Stomach (tissue), 19 donors: Measurements from ENCODE around the gene GPC2. TPM values are rescaled to one million over a fixed set of nuclear protein-coding genes. Genes with fewer than 3 reads are reported as not detected.
"Not testable (repeated sequence)": the region's sequence is repeated elsewhere in the genome, so short reads cannot be mapped to it uniquely, and the experiment has no call there.

Experiments used
- DNase-seq, 2 donors: peaks; one replicate each; pipeline versions ENCODE4 v3.0.0 to v3.0.0-alpha.2; 2013 to 2019
- H3K27ac ChIP-seq, 5 donors: fragments of 200-600 bp in 4 of 5; sonication (generic) in 4 of 5; one replicate each; pipeline ENCODE4 v1.5.1; 2013 to 2019; ENCODE audit warnings: mild to moderate bottlenecking in 1 of 5, moderate library complexity in 1 of 5
- H3K27me3 ChIP-seq, 3 donors: fragments of 200-600 bp; sonication (generic); one replicate each; pipeline ENCODE4 v1.5.1; 2017 to 2019; ENCODE audit warnings: mixed run types in 1 of 3
- H3K36me3 ChIP-seq, 4 donors: fragments of 200-600 bp; sonication (generic); 1 replicate in 3 of 4; 2 replicates in 1 of 4; pipeline ENCODE4 v1.5.1; 2016 to 2019
- H3K4me1 ChIP-seq, 4 donors: fragments of 200-600 bp; sonication (generic); one replicate each; pipeline ENCODE4 v1.5.1; 2016 to 2019
- H3K4me3 ChIP-seq, 4 donors: fragments of 200-600 bp; sonication (generic) in 3 of 4; one replicate each; pipeline ENCODE4 v1.5.1; 2016 to 2019; ENCODE audit warnings: mild to moderate bottlenecking in 1 of 4
- H3K9me3 ChIP-seq, 4 donors: fragments of 200-600 bp; sonication (generic); one replicate each; pipeline ENCODE4 v1.5.1; 2016 to 2019
- CTCF ChIP-seq, 7 experiments: fragments of 450-650 bp in 4 of 7; fragments of 200-600 bp in 3 of 7; sonication (generic) in 3 of 7; IDR thresholded peaks; one replicate each; pipeline ENCODE4 v1.5.1; 2016 to 2019; ENCODE audit warnings: antibody characterized with exemption in 7 of 7, control low read depth in 2 of 7, mild to moderate bottlenecking in 1 of 7
- EP300 ChIP-seq: sonication (generic); formaldehyde crosslinking; IDR thresholded peaks from one replicate; pipeline ENCODE4 v1.6.1; 2017; ENCODE audit warnings: antibody characterized with exemption
- POLR2A ChIP-seq, 4 donors: fragments of 450-650 bp; IDR thresholded peaks; one replicate each; pipeline ENCODE4 v1.6.1; 2016; ENCODE audit warnings: antibody characterized with exemption in 4 of 4, control low read depth in 2 of 4, mild to moderate bottlenecking in 1 of 4, moderate library complexity in 1 of 4
- POLR2AphosphoS5 ChIP-seq, 3 donors: sonication (generic); formaldehyde crosslinking; IDR thresholded peaks; one replicate each; pipeline ENCODE4 v1.6.1; 2016; ENCODE audit warnings: antibody characterized with exemption in 3 of 3
- WGBS, 5 donors: extraction: QIAGEN DNeasy Blood & Tissue Kit in 3 of 5; methylation state at CpG; one replicate each; pipeline versions ENCODE4 v1.1.5 to v1.1.7; 2013 to 2018; 5-methylcytosine and 5-hydroxymethylcytosine counted together
- intact Hi-C: fragments of 100-400 bp; cut with DNase I; formaldehyde crosslinking; loops from one replicate; pipeline ENCODE4 v1.15.1; 2023; ENCODE audit warnings: low total_unique reads
- long read RNA-seq, 10 donors: transcript quantifications; one replicate each; lab custom pipeline, GENCODE V29; 2026
- polyA plus RNA-seq, 3 donors: library from polyadenylated mRNA; stranded (reverse); fragments of 200-250 nt; gene quantifications; one replicate each; pipeline ENCODE4 v1.2.3, GENCODE V29; 2013
- total RNA-seq, 5 donors: library from RNA; depleted of rRNA; stranded (reverse); fragments of >200 nt; gene quantifications; one replicate each; pipeline versions ENCODE4 v1.1.0 to v1.2.3, GENCODE V29; 2014 to 2016
- donor health status: healthy with polysubstance abuse.
- donor health status: Bipolar disorder and iron deficiency.
- donor health status: healthy.

Gene GPC2
- total RNA-seq (1 to 10 TPM in 3 of 5 donors, under 1 TPM in 1, not detected in 1; 0.92 to 4.9 (median 2.6) TPM), polyA plus RNA-seq (under 1 TPM in 2 of 3 donors, not detected in 1; 0.12 to 0.48 TPM)
- long read RNA-seq, donor 1: 0 reads
- long read RNA-seq, donor 2: 0 reads
- long read RNA-seq, donor 3, partial matches to known transcripts: 0 of 1 reads
- long read RNA-seq, donor 3, other reads (novel, unspliced or antisense): 0 of 1 reads
- long read RNA-seq, donor 4: 0 reads
- long read RNA-seq, donor 5, partial matches to known transcripts: 0 of 1 reads
- long read RNA-seq, donor 5, other reads (novel, unspliced or antisense): 0 of 1 reads
- long read RNA-seq, donor 6, partial matches to known transcripts: 12 of 12 reads
- long read RNA-seq, donor 6, other reads (novel, unspliced or antisense): 0 of 12 reads
- long read RNA-seq, donor 7: 0 reads
- long read RNA-seq, donor 8: 0 reads
- long read RNA-seq, donor 9: 0 reads
- long read RNA-seq, donor 10: 0 reads

GRCh38 chr7:100177045-100178001, at the start of gene GPC2, which contains the start of gene STAG3:
GPC2 (minus strand) TSS chr7:100177381; CDS start chr7:100177199, 182 bp downstream.
STAG3 (plus strand) TSS chr7:100177918; CDS start chr7:100180557, 2,639 bp downstream.
- Histone ChIP-seq H3K27ac (peak within 1 kb of the TSS in 2 of 5 donors; percentile 3 to 41), H3K4me1 (peaks cover 11 to 17% (median 14%) of the 10 kb centered on the region in 4 donors), H3K27me3 (peaks cover 0 to 33% (median 0%) of the 10 kb centered on the region in 3 donors), H3K9me3 (no peaks in the 10 kb centered on the region), H3K36me3 (no peaks in the 10 kb centered on the region), H3K4me3 (peak within 1 kb of the TSS; percentile 39 to 47 (median 44))
- 3 to 8% (median 4%) methylated on average over 22 to 78 of the region's 78 CpGs for WGBS, 5 donors
- TF ChIP-seq POLR2A (IDR thresholded peaks at IDR 0.05) (no peak), EP300 (no peak), POLR2AphosphoS5 (IDR thresholded peaks at IDR 0.05) (peak in 1 of 3 donors; percentile 8)
- intact Hi-C loops: no loop called here
- peak; percentile 96 to 98 for DNase-seq

- H3K27me3 ChIP-seq, DNase-seq, H3K27ac ChIP-seq, H3K4me1 ChIP-seq, H3K9me3 ChIP-seq, H3K4me3 ChIP-seq, intact Hi-C loops: not testable (repeated sequence)
- peaks cover 0 to 46% (median 37%) of the 10 kb centered on the region in 4 donors for H3K36me3 ChIP-seq
- 81 to 94% (median 87%) methylated on average over 6 of the region's 6 CpGs for WGBS, 5 donors
These were observed 47.7 kb upstream of the GPC2 start for GRCh38 chr7:100224891-100225290.

GRCh38 chr7:100223376-100223927, 46.3 kb upstream of the GPC2 start:
- H3K4me1 ChIP-seq, intact Hi-C loops: not testable (repeated sequence)
- WGBS, 5 donors: 87 to 94% (median 92%) methylated on average over 9 to 17 of the region's 17 CpGs

GRCh38 chr7:100222445-100223132, 45.4 kb upstream of the GPC2 start:
- Histone ChIP-seq H3K9me3 (no peaks in the 10 kb centered on the region), H3K36me3 (peaks cover 0 to 46% (median 34%) of the 10 kb centered on the region in 4 donors), H3K27me3 (no peaks in the 10 kb centered on the region), H3K4me3 (no peak overlapping the region), H3K4me1 (peaks cover 0 to 7% (median under 1%) of the 10 kb centered on the region in 4 donors), H3K27ac (peak overlapping the region in 1 of 5 donors; percentile 50)
- no peak for TF ChIP-seq EP300
- TF ChIP-seq POLR2A (IDR thresholded peaks at IDR 0.05): no peak
- no peak for TF ChIP-seq CTCF (IDR thresholded peaks at IDR 0.05)
- no peak for TF ChIP-seq POLR2AphosphoS5 (IDR thresholded peaks at IDR 0.05)
- intact Hi-C loops: no loop called here
- 89 to 99% (median 95%) methylated on average over 12 to 13 of the region's 13 CpGs for WGBS, 5 donors
- no peak for DNase-seq

More at GRCh38 chr7:100223376-100223927, 46.3 kb upstream of the GPC2 start:
- not testable (repeated sequence) for DNase-seq, H3K9me3 ChIP-seq, H3K27ac ChIP-seq, H3K4me3 ChIP-seq, H3K27me3 ChIP-seq
- H3K36me3 ChIP-seq: peaks cover 0 to 46% (median 37%) of the 10 kb centered on the region in 4 donors

GRCh38 chr7:100221767-100222444, 44.7 kb upstream of the GPC2 start:
- Histone ChIP-seq H3K27ac (peak overlapping the region; percentile 8 to 80 (median 57)), H3K36me3 (peaks cover 0 to 46% (median 34%) of the 10 kb centered on the region in 4 donors), H3K9me3 (no peaks in the 10 kb centered on the region), H3K4me1 (peaks cover 0 to 8% (median 5%) of the 10 kb centered on the region in 4 donors), H3K4me3 (no peak overlapping the region), H3K27me3 (no peaks in the 10 kb centered on the region)
- intact Hi-C loops: no loop called here
- TF ChIP-seq CTCF (IDR thresholded peaks at IDR 0.05): no peak
- TF ChIP-seq POLR2AphosphoS5 (IDR thresholded peaks at IDR 0.05): no peak
- no peak for TF ChIP-seq EP300
- TF ChIP-seq POLR2A (IDR thresholded peaks at IDR 0.05): no peak
- 80 to 87% (median 84%) methylated on average over 14 of the region's 14 CpGs for WGBS, 5 donors
- no peak for DNase-seq
